Stomach smooth muscle (tissue), 2 donors: ENCODE measurements around the gene ANKMY1.
"Not testable (repeated sequence)": the region's sequence is repeated elsewhere in the genome, so short reads cannot be mapped to it uniquely, and the experiment has no call there.

Experiments
- H3K27ac ChIP-seq: one replicate; pipeline ENCODE4 v1.7.0; 2013; ENCODE audit warnings: mild to moderate bottlenecking, low read length, inconsistent platforms
- H3K27me3 ChIP-seq, 2 donors: one replicate each; pipeline ENCODE4 v1.7.0; 2013; ENCODE audit warnings: low read length in 2 of 2; ENCODE audit not compliant: insufficient read depth in 2 of 2, control insufficient read depth in 1 of 2
- H3K36me3 ChIP-seq, 2 donors: one replicate each; pipeline ENCODE4 v1.7.0; 2013; ENCODE audit warnings: low read length in 2 of 2; ENCODE audit not compliant: control insufficient read depth in 2 of 2, insufficient read depth in 2 of 2
- H3K4me1 ChIP-seq: one replicate; pipeline ENCODE4 v1.7.0; 2013; ENCODE audit warnings: low read length; ENCODE audit not compliant: control insufficient read depth, insufficient read depth
- H3K4me3 ChIP-seq, 2 donors: one replicate each; pipeline ENCODE4 v1.7.0; 2013; ENCODE audit warnings: low read length in 2 of 2
- H3K9ac ChIP-seq, 2 donors: one replicate each; pipeline ENCODE4 v1.7.0; 2013; ENCODE audit warnings: low read length in 2 of 2, mild to moderate bottlenecking in 1 of 2
- H3K9me3 ChIP-seq, 2 donors: one replicate each; pipeline ENCODE4 v1.7.0; 2013; ENCODE audit warnings: low read length in 2 of 2; ENCODE audit not compliant: control insufficient read depth in 2 of 2
- donor health status: healthy.
- donor health status: Pancreatic carcinoma.

Gene ANKMY1

GRCh38 chr2:240557101-240557751, 562 bp downstream of the ANKMY1 start:
- peaks cover 10 to 11% of the 10 kb centered on the region in 2 donors for H3K27me3 ChIP-seq
- H3K27ac ChIP-seq = no peak overlapping the region
- H3K9me3 ChIP-seq = no peaks in the 10 kb centered on the region
- peaks cover 30% of the 10 kb centered on the region for H3K4me1 ChIP-seq
- no peaks in the 10 kb centered on the region for H3K36me3 ChIP-seq
- no peak overlapping the region for H3K9ac ChIP-seq
- H3K4me3 ChIP-seq = peak overlapping the region; percentile 27 to 62

GRCh38 chr2:240556553-240557100, 1.2 kb downstream of the ANKMY1 start:
- Histone ChIP-seq H3K9ac (no peak overlapping the region), H3K4me1 (peaks cover 27% of the 10 kb centered on the region), H3K9me3 (no peaks in the 10 kb centered on the region), H3K36me3 (no peaks in the 10 kb centered on the region), H3K27ac (no peak overlapping the region), H3K4me3 (peak overlapping the region in 1 of 2 donors; percentile 62), H3K27me3 (peaks cover 10 to 11% of the 10 kb centered on the region in 2 donors)

DNA sequence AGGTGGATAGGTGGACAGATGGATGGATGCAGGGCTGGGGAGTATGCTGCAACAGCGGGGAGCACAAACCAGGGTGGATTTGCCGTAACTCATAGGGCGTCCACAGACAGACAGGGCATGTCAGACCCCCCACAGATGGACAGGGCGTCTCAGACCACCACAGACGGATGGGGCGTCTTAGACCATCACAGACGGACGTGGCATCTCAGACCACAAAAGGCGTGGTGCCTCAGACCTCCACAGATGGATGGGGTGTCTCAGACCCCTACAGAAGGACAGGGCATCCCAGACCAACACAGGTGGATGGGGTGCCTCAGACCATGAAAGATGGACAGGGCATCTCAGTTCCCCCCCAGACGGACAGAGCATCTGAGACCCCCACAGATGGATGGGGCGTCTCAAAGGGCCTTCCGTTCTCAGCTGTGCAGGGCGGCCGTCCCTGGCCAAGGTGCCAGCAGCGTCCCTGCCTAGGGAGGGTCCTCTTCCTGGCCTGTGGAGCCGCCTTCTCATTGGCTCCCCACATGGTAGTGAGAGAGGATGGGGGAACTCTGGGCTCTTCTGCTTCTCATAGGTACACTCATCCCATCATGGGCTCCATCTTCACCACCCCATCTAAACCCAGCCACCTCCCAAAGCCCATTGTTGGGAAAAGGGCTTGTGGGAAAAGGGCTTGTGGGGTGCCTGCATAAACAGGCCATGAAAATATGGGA, 2.1 kb downstream of the ANKMY1 start:
- H3K4me1 ChIP-seq = peaks cover 22% of the 10 kb centered on the region
- no peak overlapping the region for H3K9ac ChIP-seq
- H3K9me3 ChIP-seq = no peaks in the 10 kb centered on the region
- no peak overlapping the region for H3K27ac ChIP-seq
- no peak overlapping the region for H3K4me3 ChIP-seq
- H3K36me3 ChIP-seq = peaks cover 0 to 2% of the 10 kb centered on the region in 2 donors
- peaks cover 10 to 11% of the 10 kb centered on the region in 2 donors for H3K27me3 ChIP-seq

GRCh38 chr2:240554767-240555493, 2.9 kb downstream of the ANKMY1 start:
- Histone ChIP-seq H3K4me1 (peaks cover 18% of the 10 kb centered on the region), H3K9ac (no peak overlapping the region), H3K4me3 (no peak overlapping the region), H3K27ac (no peak overlapping the region), H3K27me3 (peaks cover 10 to 11% of the 10 kb centered on the region in 2 donors), H3K9me3 (no peaks in the 10 kb centered on the region), H3K36me3 (peaks cover 0 to 2% of the 10 kb centered on the region in 2 donors)

- no peak overlapping the region for H3K27ac ChIP-seq
- H3K9ac ChIP-seq = no peak overlapping the region
- peaks cover 10 to 11% of the 10 kb centered on the region in 2 donors for H3K27me3 ChIP-seq
- no peak overlapping the region for H3K4me3 ChIP-seq
- H3K4me1 ChIP-seq = peaks cover 10% of the 10 kb centered on the region
- peaks cover 0 to 2% of the 10 kb centered on the region in 2 donors for H3K36me3 ChIP-seq
- H3K9me3 ChIP-seq = no peaks in the 10 kb centered on the region
These were observed 3.8 kb downstream of the ANKMY1 start for GRCh38 chr2:240553956-240554480.

- Histone ChIP-seq H3K9me3 (no peaks in the 10 kb centered on the region), H3K27ac (no peak overlapping the region), H3K36me3 (peaks cover 0 to 2% of the 10 kb centered on the region in 2 donors), H3K4me3 (no peak overlapping the region), H3K4me1 (no peaks in the 10 kb centered on the region), H3K27me3 (peaks cover 4 to 6% of the 10 kb centered on the region in 2 donors), H3K9ac (no peak overlapping the region)
These were observed 6.0 kb downstream of the ANKMY1 start for GRCh38 chr2:240551811-240552210.

DNA sequence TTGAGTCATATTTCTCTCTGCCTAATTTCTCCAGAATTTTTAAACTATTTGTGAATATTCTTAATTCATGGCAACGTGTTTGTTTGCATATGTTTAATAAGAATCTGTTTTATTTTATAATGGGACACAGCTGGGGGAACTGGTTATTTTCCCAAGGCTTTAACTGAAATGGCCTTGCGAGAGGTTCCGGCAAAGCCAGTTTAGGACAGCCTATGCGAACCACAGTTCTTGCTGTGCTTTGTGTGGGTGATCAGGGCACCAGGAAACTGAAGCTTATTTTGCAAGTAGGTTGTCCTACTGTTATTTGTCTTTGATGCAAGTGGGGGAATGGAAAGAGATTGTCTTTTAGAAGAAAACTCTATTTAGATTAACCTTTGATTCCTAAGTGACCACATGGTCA, 6.5 kb downstream of the ANKMY1 start:
- Histone ChIP-seq H3K27ac (no peak overlapping the region), H3K36me3 (peaks cover 0 to 2% of the 10 kb centered on the region in 2 donors), H3K9me3 (no peaks in the 10 kb centered on the region), H3K9ac (no peak overlapping the region), H3K4me3 (no peak overlapping the region), H3K4me1 (no peaks in the 10 kb centered on the region), H3K27me3 (peaks cover 0 to under 1% of the 10 kb centered on the region in 2 donors)

- no peaks in the 10 kb centered on the region for H3K4me1 ChIP-seq
- H3K27me3 ChIP-seq = no peaks in the 10 kb centered on the region
- peaks cover 3 to 9% of the 10 kb centered on the region in 2 donors for H3K36me3 ChIP-seq
- H3K27ac ChIP-seq = no peak overlapping the region
- H3K9ac ChIP-seq = no peak overlapping the region
- H3K4me3 ChIP-seq = no peak overlapping the region
- H3K9me3 ChIP-seq = no peaks in the 10 kb centered on the region
These were observed 17.9 kb downstream of the ANKMY1 start for GRCh38 chr2:240539906-240540305.

DNA sequence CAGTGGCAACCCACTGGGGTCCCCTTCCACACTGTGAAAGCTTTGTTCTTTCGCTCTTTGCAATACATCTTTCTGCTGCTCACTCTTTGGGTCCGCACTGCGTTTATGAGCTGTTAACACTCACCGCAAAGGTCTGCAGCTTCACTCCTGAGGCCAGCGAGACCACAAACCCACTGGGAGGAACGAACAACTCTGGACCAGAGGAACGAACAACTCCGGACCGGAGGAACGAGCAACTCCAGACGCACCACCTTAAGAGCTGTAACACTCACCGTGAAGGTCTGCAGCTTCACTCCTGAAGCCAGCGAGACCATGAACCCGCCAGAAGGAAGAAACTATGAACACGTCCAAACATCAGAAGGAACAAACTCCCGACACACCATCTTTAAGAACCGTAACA, 18.7 kb downstream of the ANKMY1 start:
- H3K27me3 ChIP-seq, H3K4me3 ChIP-seq, H3K4me1 ChIP-seq, H3K36me3 ChIP-seq, H3K9me3 ChIP-seq, H3K27ac ChIP-seq, H3K9ac ChIP-seq: not testable (repeated sequence)

DNA sequence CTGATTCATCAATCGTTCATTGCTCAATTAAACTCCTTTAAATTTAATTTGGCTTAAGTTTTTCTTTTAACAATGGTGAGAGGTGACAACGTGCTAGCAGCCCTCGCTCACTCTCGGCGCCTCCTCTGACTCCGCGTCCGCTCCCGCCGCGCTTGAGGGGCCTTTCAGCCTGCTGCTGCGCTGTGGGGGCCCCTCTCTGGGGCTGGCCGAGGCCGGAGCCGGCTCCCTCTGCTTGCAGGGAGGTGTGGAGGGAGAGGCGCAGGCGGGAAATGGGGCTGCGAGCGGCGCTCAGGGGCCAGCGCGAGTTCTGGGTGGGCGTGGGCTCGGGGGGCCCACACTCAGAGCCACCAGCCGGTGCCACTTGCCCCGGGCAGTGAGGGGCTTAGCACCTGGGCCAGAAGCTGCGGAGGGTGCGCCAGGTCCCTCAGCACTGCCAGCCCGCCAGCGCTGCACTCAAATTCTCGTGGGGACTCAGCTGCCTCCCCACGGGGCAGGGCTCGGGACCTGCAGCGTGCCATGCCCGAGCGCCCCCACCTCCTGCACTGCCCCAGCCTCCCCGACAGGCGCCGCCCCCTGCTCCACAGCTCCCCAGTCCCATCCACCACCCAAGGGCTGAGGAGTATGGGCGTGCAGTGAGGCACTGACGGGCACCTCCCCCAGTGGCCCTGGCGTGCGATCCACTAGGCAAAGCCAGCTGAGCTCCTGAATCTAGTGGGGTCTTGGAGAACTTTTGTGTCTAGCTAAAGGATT, 19.6 kb downstream of the ANKMY1 start:
- Histone ChIP-seq H3K27ac (no peak overlapping the region), H3K9ac (no peak overlapping the region), H3K4me3 (no peak overlapping the region), H3K36me3 (peaks cover 3 to 9% of the 10 kb centered on the region in 2 donors), H3K27me3 (no peaks in the 10 kb centered on the region), H3K9me3 (no peaks in the 10 kb centered on the region), H3K4me1 (no peaks in the 10 kb centered on the region)
